Kidney tubule cell (primary cell): Measurements from ENCODE around the gene TSPAN5.
A peak's percentile ranks its signal among the peaks of the same experiment; 100 is the strongest.

Experiments
- DNase-seq: peaks from one replicate; pipeline ENCODE4 v3.0.0-alpha.2; 2018; ENCODE audit warnings: low spot score

Gene TSPAN5

GRCh38 chr4:98585596-98585995, 72.8 kb downstream of the TSPAN5 start:
- DNase-seq: no peak

- peak; percentile 36 for DNase-seq
Observed at GRCh38 chr4:98584265-98584664, 74.1 kb downstream of the TSPAN5 start.

- DNase-seq: peak; percentile 17
Observed at GRCh38 chr4:98583265-98583664, 75.1 kb downstream of the TSPAN5 start.

GRCh38 chr4:98581126-98581525, 77.3 kb downstream of the TSPAN5 start:
- DNase-seq: no peak

- no peak for DNase-seq
Observed at GRCh38 chr4:98577956-98578355, 80.5 kb downstream of the TSPAN5 start.

GRCh38 chr4:98574816-98575215, 83.6 kb downstream of the TSPAN5 start:
- no peak for DNase-seq

GRCh38 chr4:98573791-98574190, 84.6 kb downstream of the TSPAN5 start:
- peak; percentile 73 for DNase-seq

GRCh38 chr4:98572697-98573096, 85.7 kb downstream of the TSPAN5 start:
- DNase-seq: peak; percentile 40

- no peak for DNase-seq
Observed at GRCh38 chr4:98571161-98571786, 87.1 kb downstream of the TSPAN5 start.

- no peak for DNase-seq
Observed at GRCh38 chr4:98570151-98570797, 88.1 kb downstream of the TSPAN5 start.

- DNase-seq: no peak
Observed at GRCh38 chr4:98568941-98569663, 89.3 kb downstream of the TSPAN5 start.

- no peak for DNase-seq
Observed at GRCh38 chr4:98567611-98568010, 90.8 kb downstream of the TSPAN5 start.

GRCh38 chr4:98566361-98567008, 91.9 kb downstream of the TSPAN5 start:
- no peak for DNase-seq

- no peak for DNase-seq
Observed at GRCh38 chr4:98565681-98566301, 92.6 kb downstream of the TSPAN5 start.

- DNase-seq: no peak
Observed at GRCh38 chr4:98564852-98565251, 93.6 kb downstream of the TSPAN5 start.

- no peak for DNase-seq
Observed at GRCh38 chr4:98560321-98560720, 98.1 kb downstream of the TSPAN5 start.

GRCh38 chr4:98558471-98559169, 99.8 kb downstream of the TSPAN5 start:
- no peak for DNase-seq

- peak; percentile 26 for DNase-seq
Observed at GRCh38 chr4:98557194-98557892, 101.1 kb downstream of the TSPAN5 start.

- DNase-seq: no peak
Observed at GRCh38 chr4:98556451-98556850, 102.0 kb downstream of the TSPAN5 start.

- no peak for DNase-seq
Observed at GRCh38 chr4:98555798-98556445, 102.5 kb downstream of the TSPAN5 start.
